ENCODE results near the gene ERMP1.
"Not testable (repeated sequence)": the region's sequence is repeated elsewhere in the genome, so short reads cannot be mapped to it uniquely, and the experiment has no call there.

The ERMP1 gene

GRCh38 chr9:5783982-5784381, 48.9 kb downstream of the ERMP1 start:
- Histone ChIP-seq H4K20me1 (ENCODE audit: insufficient read depth, low read length) (no peaks in the 10 kb centered on the region), H3K36me3 (ENCODE audit: insufficient read depth, low read length) (peaks cover 76% of the 10 kb centered on the region)
- TF ChIP-seq CTCF (IDR thresholded peaks at IDR 0.05; ENCODE audit: low read length), result no peak
- TF ChIP-seq EZH2 (IDR thresholded peaks at IDR 0.05; ENCODE audit: borderline replicate concordance, low read length), result no peak

GRCh38 chr9:5783420-5783819, 49.5 kb downstream of the ERMP1 start:
- Histone ChIP-seq H3K36me3 (ENCODE audit: insufficient read depth, low read length) (peaks cover 82% of the 10 kb centered on the region), H3K9me3 (ENCODE audit: low read length) (peaks cover 10% of the 10 kb centered on the region)
- H3K79me2 ChIP-seq (ENCODE audit: insufficient read depth, low read length); H3K4me3 ChIP-seq (ENCODE audit: low read depth, low read length, poor library complexity, severe bottlenecking); H3K9me2 ChIP-seq (ENCODE audit: low read depth, low read length); H3K4me2 ChIP-seq (ENCODE audit: low read length); H4K20me1 ChIP-seq (ENCODE audit: insufficient read depth, low read length); H3F3A ChIP-seq (ENCODE audit: insufficient read depth, low read length); H2AFZ ChIP-seq (ENCODE audit: low read length); H3K4me1 ChIP-seq (ENCODE audit: insufficient read depth, low read length, severe bottlenecking); H3K27me3 ChIP-seq (ENCODE audit: insufficient read depth, low read length); H3K27ac ChIP-seq (ENCODE audit: low read depth, low read length, poor library complexity, severe bottlenecking); H3K9ac ChIP-seq (ENCODE audit: low read length): not testable (repeated sequence)

More at GRCh38 chr9:5783982-5784381, 48.9 kb downstream of the ERMP1 start:
- Histone ChIP-seq H3F3A (ENCODE audit: insufficient read depth, low read length) (no peaks in the 10 kb centered on the region; the same call in 1 of the 2 replicates), H3K4me2 (ENCODE audit: low read length) (no peak overlapping the region), H3K9ac (ENCODE audit: low read length) (no peak overlapping the region), H3K4me3 (ENCODE audit: low read depth, low read length, poor library complexity, severe bottlenecking) (no peak overlapping the region), H3K9me3 (ENCODE audit: low read length) (peaks cover 5% of the 10 kb centered on the region), H3K79me2 (ENCODE audit: insufficient read depth, low read length) (no peaks in the 10 kb centered on the region), H2AFZ (ENCODE audit: low read length) (no peak overlapping the region), H3K27ac (ENCODE audit: low read depth, low read length, poor library complexity, severe bottlenecking) (no peak overlapping the region), H3K4me1 (ENCODE audit: insufficient read depth, low read length, severe bottlenecking) (no peaks in the 10 kb centered on the region), H3K27me3 (ENCODE audit: insufficient read depth, low read length) (no peaks in the 10 kb centered on the region), H3K9me2 (ENCODE audit: low read depth, low read length) (no peaks in the 10 kb centered on the region)

GRCh38 chr9:5779705-5780218, 53.2 kb downstream of the ERMP1 start:
- peaks cover 91% of the 10 kb centered on the region for H3K36me3 ChIP-seq (ENCODE audit: insufficient read depth, low read length)
- H3K27me3 ChIP-seq (ENCODE audit: insufficient read depth, low read length); H2AFZ ChIP-seq (ENCODE audit: low read length); H3K9me2 ChIP-seq (ENCODE audit: low read depth, low read length); H3K27ac ChIP-seq (ENCODE audit: low read depth, low read length, poor library complexity, severe bottlenecking); H3K4me1 ChIP-seq (ENCODE audit: insufficient read depth, low read length, severe bottlenecking); H4K20me1 ChIP-seq (ENCODE audit: insufficient read depth, low read length); H3K9ac ChIP-seq (ENCODE audit: low read length); H3K79me2 ChIP-seq (ENCODE audit: insufficient read depth, low read length); H3K4me2 ChIP-seq (ENCODE audit: low read length); H3F3A ChIP-seq (ENCODE audit: insufficient read depth, low read length); H3K4me3 ChIP-seq (ENCODE audit: low read depth, low read length, poor library complexity, severe bottlenecking): not testable (repeated sequence)
- peaks cover 23% of the 10 kb centered on the region for H3K9me3 ChIP-seq (ENCODE audit: low read length)

- no peaks in the 10 kb centered on the region for H3K9me2 ChIP-seq (ENCODE audit: low read depth, low read length)
Observed at GRCh38 chr9:5778805-5779204, 54.1 kb downstream of the ERMP1 start.

More at GRCh38 chr9:5778805-5779204, 54.1 kb downstream of the ERMP1 start:
- TF ChIP-seq CTCF (IDR thresholded peaks at IDR 0.05; ENCODE audit: low read length), result no peak
- TF ChIP-seq EZH2 (IDR thresholded peaks at IDR 0.05; ENCODE audit: borderline replicate concordance, low read length), result no peak
- Histone ChIP-seq H3K27ac (ENCODE audit: low read depth, low read length, poor library complexity, severe bottlenecking) (no peak overlapping the region), H3K9ac (ENCODE audit: low read length) (no peak overlapping the region), H3K9me3 (ENCODE audit: low read length) (peaks cover 23% of the 10 kb centered on the region), H3K4me1 (ENCODE audit: insufficient read depth, low read length, severe bottlenecking) (no peaks in the 10 kb centered on the region), H3K36me3 (ENCODE audit: insufficient read depth, low read length) (peaks cover 91% of the 10 kb centered on the region), H3K4me2 (ENCODE audit: low read length) (no peak overlapping the region), H4K20me1 (ENCODE audit: insufficient read depth, low read length) (no peaks in the 10 kb centered on the region), H3K27me3 (ENCODE audit: insufficient read depth, low read length) (no peaks in the 10 kb centered on the region), H3F3A (ENCODE audit: insufficient read depth, low read length) (no peaks in the 10 kb centered on the region; the same call in 1 of the 2 replicates), H3K4me3 (ENCODE audit: low read depth, low read length, poor library complexity, severe bottlenecking) (no peak overlapping the region), H2AFZ (ENCODE audit: low read length) (no peak overlapping the region), H3K79me2 (ENCODE audit: insufficient read depth, low read length) (no peaks in the 10 kb centered on the region)
